HCT116 (cell line): ENCODE results near the gene CCBE1. TPM values are rescaled to one million over a fixed set of nuclear protein-coding genes. Genes with fewer than 3 reads are reported as not detected.

Experiments
- ATAC-seq: fragments of 200-7000 bp; cut with Tn5 transposase; 2 replicates; pipeline ENCODE4 v1.9.1; 2020; ENCODE audit warnings: mild to moderate bottlenecking, moderate library complexity
- BruUV-seq: library from RNA; stranded (reverse); fragments of 400-500 nt; replicated peaks from 2 replicates; lab custom pipeline; 2021; lab: Mats Ljungman, UMichigan
- CTCF ChIA-PET: fragments of 300-600 bp; sonication (Branson Sonifier 250); formaldehyde crosslinking; loops from one replicate; lab custom pipeline; 2021; ENCODE audit warnings: antibody characterized with exemption; lab: Charles Lee
- POLR2A ChIA-PET: fragments of 300-600, 350-600 bp; sonication (Branson Sonifier 250); formaldehyde crosslinking; loops from one replicate; lab custom pipeline; 2021; ENCODE audit warnings: antibody characterized with exemption; lab: Charles Lee
- RAD21 ChIA-PET, 2 experiments: fragments of 300-600 bp; sonication (Branson Sonifier 250); formaldehyde crosslinking; loops; one replicate each; lab custom pipeline; 2023; ENCODE audit warnings: low total read pairs in 2 of 2; ENCODE audit not compliant: uncharacterized antibody in 2 of 2, unreplicated experiment in 2 of 2, low non-redundant PET in 1 of 2; lab: Charles Lee
- DNase-seq: peaks from one replicate; pipeline ENCODE4 v3.0.0-alpha.2; 2010; ENCODE audit warnings: low read depth, low spot score
- H2AFZ ChIP-seq: fragments of 200-600 bp; shearing (Covaris generic), sonication (generic); 2 replicates; pipeline ENCODE4 v1.6.1; 2017; ENCODE audit warnings: low read depth, mixed run types, mixed read lengths, antibody characterized with exemption, low read length; ENCODE audit not compliant: poor library complexity, severe bottlenecking
- H3K27ac ChIP-seq: 2 replicates; pipeline ENCODE4 v1.5.1; 2012; ENCODE audit warnings: low read depth, low read length
- H3K27me3 ChIP-seq: fragments of 200-600 bp; sonication (generic); 2 replicates; pipeline ENCODE4 v1.6.1; 2016; ENCODE audit warnings: mixed run types, low read length, mixed read lengths; ENCODE audit not compliant: insufficient read depth
- H3K36me3 ChIP-seq, 2 experiments: fragments of 200-500 bp in 1 of 2; fragments of 200-600 bp in 1 of 2; sonication (Bioruptor generic) in 1 of 2; sonication (generic) in 1 of 2; 2 replicates each; pipeline versions ENCODE4 v1.5.1 to v1.6.1; 2014 to 2016; ENCODE audit warnings: low read length in 2 of 2, inconsistent platforms in 1 of 2, mixed read lengths in 1 of 2, mixed run types in 1 of 2; ENCODE audit not compliant: insufficient read depth in 2 of 2, control insufficient read depth in 1 of 2
- H3K4me1 ChIP-seq, 2 experiments: fragments of 200-600 bp in 1 of 2; sonication (generic) in 1 of 2; 2 replicates each; pipeline versions ENCODE4 v1.5.1 to v1.6.1; 2012 to 2017; ENCODE audit warnings: low read length in 2 of 2, inconsistent platforms in 1 of 2, mild to moderate bottlenecking in 1 of 2, mixed read lengths in 1 of 2, mixed run types in 1 of 2, moderate library complexity in 1 of 2; ENCODE audit not compliant: insufficient read depth in 2 of 2, control insufficient read depth in 1 of 2
- H3K4me2 ChIP-seq: fragments of 200-600 bp; sonication (generic); 2 replicates; pipeline ENCODE4 v1.6.1; 2017; ENCODE audit warnings: mixed run types, low read length, mixed read lengths
- H3K4me3 ChIP-seq, 2 experiments: fragments of 200-600 bp in 1 of 2; sonication (generic) in 1 of 2; replicated peaks in 1 of 2; 2 replicates each; pipeline ENCODE4 v1.5.1; 2011 to 2016; ENCODE audit warnings: low read length in 2 of 2, control low read depth in 1 of 2, low read depth in 1 of 2, mild to moderate bottlenecking in 1 of 2, mixed read lengths in 1 of 2, mixed run types in 1 of 2
- H3K79me2 ChIP-seq: fragments of 200-600 bp; sonication (generic); 2 replicates; pipeline ENCODE4 v1.6.1; 2017; ENCODE audit warnings: mild to moderate bottlenecking, mixed run types, low read length, moderate library complexity, mixed read lengths; ENCODE audit not compliant: insufficient read depth
- H3K9ac ChIP-seq: fragments of 200-600 bp; sonication (generic); 2 replicates; pipeline ENCODE4 v1.6.1; 2016; ENCODE audit warnings: low read length, mixed read lengths
- H3K9me2 ChIP-seq: fragments of 200-600 bp; sonication (generic), shearing (Covaris generic); 2 replicates; pipeline ENCODE4 v1.6.1; 2017; ENCODE audit warnings: mixed run types, mild to moderate bottlenecking, moderate library complexity; ENCODE audit not compliant: insufficient read depth
- H3K9me3 ChIP-seq, 2 experiments: fragments of 200-500 bp in 1 of 2; fragments of 200-600 bp in 1 of 2; sonication (Bioruptor generic) in 1 of 2; sonication (generic) in 1 of 2; 2 replicates each; pipeline ENCODE4 v1.6.1; 2014 to 2017; ENCODE audit warnings: low read length in 2 of 2, mixed read lengths in 2 of 2, inconsistent platforms in 1 of 2, low read depth in 1 of 2, mild to moderate bottlenecking in 1 of 2, mixed run types in 1 of 2, moderate library complexity in 1 of 2; ENCODE audit not compliant: control insufficient read depth in 1 of 2, insufficient read depth in 1 of 2
- H4K20me1 ChIP-seq: fragments of 200-600 bp; sonication (generic), shearing (Covaris generic); 2 replicates; pipeline ENCODE4 v1.6.1; 2017; ENCODE audit warnings: mixed run types, mild to moderate bottlenecking, moderate library complexity; ENCODE audit not compliant: insufficient read depth
- CTCF ChIP-seq, 3 experiments: fragments of 200-600 bp in 1 of 3; sonication (generic) in 1 of 3; IDR thresholded peaks in 2 of 3; conservative IDR thresholded peaks in 1 of 3; 2 replicates each; pipeline ENCODE4 v1.5.1; 2012 to 2017; ENCODE audit warnings: low read depth in 2 of 3, low read length in 2 of 3, antibody characterized with exemption in 1 of 3, borderline replicate concordance in 1 of 3, control low read depth in 1 of 3, mild to moderate bottlenecking in 1 of 3, mixed read lengths in 1 of 3, mixed run types in 1 of 3, moderate library complexity in 1 of 3; ENCODE audit not compliant: insufficient read depth in 1 of 3
- EGR1 ChIP-seq: IDR thresholded peaks from 2 replicates; pipeline ENCODE4 v1.6.1; 2012; ENCODE audit warnings: low read depth
- ELF1 ChIP-seq: IDR thresholded peaks from 2 replicates; pipeline ENCODE4 v1.6.1; 2012; ENCODE audit warnings: low read depth, borderline replicate concordance
- EZH2 ChIP-seq: fragments of 200-600 bp; sonication (generic); IDR thresholded peaks from 2 replicates; pipeline ENCODE4 v1.6.1; 2017; ENCODE audit warnings: antibody characterized with exemption, mixed run types
- EZH2phosphoT487 ChIP-seq: fragments of 200-600 bp; IDR thresholded peaks from 2 replicates; pipeline ENCODE4 v1.6.1; 2018; ENCODE audit warnings: antibody characterized with exemption, borderline replicate concordance
- FOSL1 ChIP-seq: IDR thresholded peaks from 2 replicates; pipeline ENCODE4 v1.6.1; 2012; ENCODE audit warnings: low read depth
- MAX ChIP-seq: IDR thresholded peaks from 2 replicates; pipeline ENCODE4 v1.6.1; 2012
- POLR2A ChIP-seq: IDR thresholded peaks from 2 replicates; pipeline ENCODE4 v1.7.0; 2011; ENCODE audit warnings: borderline replicate concordance; ENCODE audit not compliant: insufficient read depth, insufficient read length; ENCODE audit errors: extremely low read depth
- POLR2AphosphoS5 ChIP-seq: IDR thresholded peaks from 2 replicates; pipeline ENCODE4 v1.6.1; 2011; ENCODE audit warnings: mild to moderate bottlenecking, low read depth, low read length, moderate library complexity
- REST ChIP-seq: IDR thresholded peaks from 2 replicates; pipeline ENCODE4 v1.6.1; 2012; ENCODE audit warnings: low read depth
- YY1 ChIP-seq: IDR thresholded peaks from 2 replicates; pipeline ENCODE4 v1.6.1; 2011; ENCODE audit warnings: low read length, low read depth, moderate library complexity, mild to moderate bottlenecking; ENCODE audit not compliant: insufficient replicate concordance; ENCODE audit errors: extremely low read depth
- ZFX ChIP-seq: fragments of 450-650 bp; IDR thresholded peaks from 2 replicates; pipeline ENCODE4 v1.6.1; 2017
- intact Hi-C: fragments of 100-400 bp; cut with micrococcal nuclease; formaldehyde crosslinking; loops from 2 replicates; pipeline ENCODE4 v1.10.0; 2022
- total RNA-seq: library from RNA; stranded (reverse); gene quantifications from one replicate; pipeline ENCODE4 v1.2.1, GENCODE V29; 2021; ENCODE audit not compliant: unreplicated experiment

The CCBE1 gene
- total RNA-seq, 1 experiment from 2014 or later: 0.84 TPM

- ChIA-PET CTCF (interaction anchor here (1.2 to 4.7 kb wide), 6 partner anchors 18 to 365 kb away, joined by 3 to 112 read pairs (median 6); partner anchors contain the start of gene CCBE1), RAD21 (interaction anchor here in 1 of 2 experiments (1.9 kb wide), 1 partner anchor 365 kb away, joined by 8 read pairs; no protein-coding TSS in a partner anchor), POLR2A (interaction anchor here (1.0 kb wide), 1 partner anchor 365 kb away, joined by 3 read pairs; no protein-coding TSS in a partner anchor)
- intact Hi-C loops: no loop called here
- DNase-seq (no peak), ATAC-seq (no peak)
- no peak overlapping the region for H3K27ac ChIP-seq
- H3K79me2 ChIP-seq: no peaks in the 10 kb centered on the region
- no peak overlapping the region for H3K4me3 ChIP-seq
- H3K27me3 ChIP-seq: peaks cover 16% of the 10 kb centered on the region
- H3K9ac ChIP-seq: no peak overlapping the region
- TF ChIP-seq EZH2 (no peak), FOSL1 (no peak), MAX (no peak), EZH2phosphoT487 (no peak), REST (no peak), ZFX (no peak), POLR2AphosphoS5 (no peak), ELF1 (no peak), CTCF (IDR thresholded peaks at IDR 0.05 in 2 of 3, conservative IDR thresholded peaks at IDR 0.05 in 1 of 3; ENCODE audit: borderline replicate concordance in 1 of 3, insufficient read depth in 1 of 3, low read depth in 2 of 3, low read length in 2 of 3) (no peak), YY1 (no peak), POLR2A (no peak), EGR1 (no peak)
- H3K4me2 ChIP-seq: no peak overlapping the region
- no TSS peak for BruUV-seq
- no peaks in the 10 kb centered on the region for H4K20me1 ChIP-seq
- H3K9me3 ChIP-seq: no peaks in the 10 kb centered on the region
- no peaks in the 10 kb centered on the region for H3K9me2 ChIP-seq
- H3K4me1 ChIP-seq: no peaks in the 10 kb centered on the region
- H3K36me3 ChIP-seq: no peaks in the 10 kb centered on the region
- H2AFZ ChIP-seq: no peak overlapping the region
Observed at GRCh38 chr18:59458575-59458974, 238.6 kb downstream of the CCBE1 start.
